ENCODE data around the gene BRD7. TPM values are rescaled to one million over a fixed set of nuclear protein-coding genes. Genes with fewer than 3 reads are reported as not detected.

The BRD7 gene
- total RNA-seq: 23.4 and 41.0 TPM in 2 replicates

GRCh38 chr16:50368410-50369132 is at the start of gene BRD7:
Gene BRD7, minus strand, starts transcription at chr16:50368988. Its CDS starts 214 bp downstream, at chr16:50368774.

GRCh38 chr16:50266337-50267091 is 102.3 kb downstream of the BRD7 start, which contains the start of gene ADCY7:
Gene ADCY7, plus strand, starts transcription at chr16:50266551. Its CDS starts 21,629 bp downstream, at chr16:50288180.

Other genes starting within 250 kb of the BRD7 start
- gene TENT4B, start 215.7 kb downstream of the BRD7 start, total RNA-seq: 11.8 and 14.6 TPM in 2 replicates
- gene ADCY7, start 102.4 kb downstream of the BRD7 start, total RNA-seq: 60.6 and 93.7 TPM in 2 replicates
- under 0.01 TPM in 1 of 2 replicates, not detected in the other for gene NKD1, start 179.4 kb upstream of the BRD7 start, total RNA-seq

All from regular cardiac myocyte (primary cell).